HG03469 (cell line): ENCODE measurements around the gene BPHL.
"Not testable (repeated sequence)": the region's sequence is repeated elsewhere in the genome, so short reads cannot be mapped to it uniquely, and the experiment has no call there.

Source experiments
- ATAC-seq: cut with Tn5 transposase; IDR thresholded peaks from one replicate; pipeline ENCODE4 v1.9.1; 2021; ENCODE audit warnings: mild to moderate bottlenecking, moderate library complexity, moderate number of reproducible peaks; ENCODE audit not compliant: unreplicated experiment

The BPHL gene

DNA sequence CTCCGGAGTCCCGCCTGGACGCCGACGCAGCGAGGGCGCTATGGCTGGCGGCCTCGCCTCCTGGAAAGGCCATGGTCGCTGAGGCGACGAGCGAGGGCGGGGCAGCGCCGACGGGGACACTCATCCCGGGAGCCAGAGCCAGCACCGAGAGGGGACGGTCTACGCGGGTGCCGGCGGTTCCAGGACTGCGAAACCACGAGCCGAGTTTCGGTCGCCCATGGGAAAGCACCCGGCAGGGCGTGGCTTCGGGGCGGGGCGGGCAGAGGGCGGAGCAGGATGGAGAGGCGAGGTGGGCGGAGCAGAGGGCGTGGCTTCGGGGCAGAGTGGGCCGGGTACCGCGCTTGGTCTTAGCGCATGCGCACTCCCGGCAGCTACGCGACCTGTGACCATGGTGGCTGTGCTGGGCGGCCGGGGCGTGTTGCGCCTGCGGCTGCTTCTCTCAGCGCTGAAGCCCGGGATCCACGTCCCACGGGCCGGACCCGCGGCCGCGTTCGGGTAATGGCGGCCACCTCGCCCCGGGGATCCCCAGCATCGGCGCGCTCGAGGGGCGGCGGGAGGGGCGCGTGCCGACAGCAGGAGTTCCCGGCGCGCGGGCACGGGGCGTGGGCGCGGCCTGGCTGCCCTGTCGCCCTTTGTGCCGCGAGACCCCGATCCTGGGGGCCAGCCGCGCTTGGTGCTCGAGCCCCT is at the start of gene BPHL:
TSS of gene BPHL (plus strand) at position 359 of the 687 bp plus-strand sequence. CDS start at position 389, 30 bp downstream.
- ATAC-seq = peak; percentile 71

DNA sequence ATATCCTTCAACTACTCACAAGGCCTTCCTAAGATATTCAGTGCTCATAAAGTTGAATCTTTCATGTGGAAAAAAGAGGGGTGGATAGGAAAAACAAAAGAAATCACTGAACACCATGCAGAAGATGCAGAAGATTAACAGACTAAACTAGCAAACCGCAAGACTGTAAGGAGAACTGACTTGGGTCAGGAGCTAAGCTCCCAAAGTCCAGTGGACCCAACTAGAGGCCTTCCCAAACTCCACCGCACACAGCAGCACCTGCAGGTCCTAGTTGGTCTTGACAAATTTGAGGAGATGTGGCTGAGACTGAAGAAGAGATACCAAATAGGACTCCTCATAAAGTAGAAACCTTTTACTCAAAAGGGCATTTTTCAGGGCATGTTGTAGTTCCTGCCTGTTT is 46.9 kb upstream of the BPHL start:
- no peak for ATAC-seq

GRCh38 chr6:3072798-3073197 is 45.7 kb upstream of the BPHL start:
- no peak for ATAC-seq

DNA sequence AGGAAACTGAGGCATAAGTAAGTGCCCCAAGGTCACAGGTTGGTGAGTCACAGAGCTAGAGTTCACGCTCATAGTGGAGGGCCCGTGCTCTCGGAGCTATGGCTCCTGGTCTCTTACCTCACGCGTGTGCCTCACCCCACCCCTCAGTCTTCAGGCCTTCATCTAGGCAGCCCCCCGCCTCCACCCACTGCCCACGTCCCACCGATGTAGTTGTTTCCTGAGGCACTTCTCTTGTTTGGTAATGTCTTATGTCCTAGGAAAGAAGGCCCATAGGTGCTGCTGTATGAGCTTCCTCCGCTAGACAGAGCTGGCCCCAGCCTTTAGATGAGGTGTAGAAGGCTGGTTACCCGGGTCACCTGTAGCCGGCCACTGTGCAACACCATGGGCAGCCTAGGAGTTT is 45.1 kb upstream of the BPHL start:
- ATAC-seq = no peak

DNA sequence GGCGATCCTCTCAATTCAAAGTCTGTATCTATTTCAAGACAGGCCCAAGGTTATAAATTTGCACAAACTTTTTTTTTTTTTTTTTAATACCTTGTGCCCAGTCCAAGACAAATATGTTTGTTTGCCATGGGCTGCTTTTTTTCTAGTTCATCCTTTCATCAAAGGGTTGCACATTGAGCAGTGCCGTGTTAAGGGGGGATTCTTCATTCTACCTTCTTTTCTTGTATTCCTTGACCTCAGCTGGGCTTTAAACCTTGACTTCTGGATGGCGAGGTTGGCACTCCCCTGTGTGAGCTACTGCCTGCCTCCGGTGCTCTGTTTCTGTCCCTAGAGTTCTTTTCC is 42.8 kb upstream of the BPHL start:
- no peak for ATAC-seq

DNA sequence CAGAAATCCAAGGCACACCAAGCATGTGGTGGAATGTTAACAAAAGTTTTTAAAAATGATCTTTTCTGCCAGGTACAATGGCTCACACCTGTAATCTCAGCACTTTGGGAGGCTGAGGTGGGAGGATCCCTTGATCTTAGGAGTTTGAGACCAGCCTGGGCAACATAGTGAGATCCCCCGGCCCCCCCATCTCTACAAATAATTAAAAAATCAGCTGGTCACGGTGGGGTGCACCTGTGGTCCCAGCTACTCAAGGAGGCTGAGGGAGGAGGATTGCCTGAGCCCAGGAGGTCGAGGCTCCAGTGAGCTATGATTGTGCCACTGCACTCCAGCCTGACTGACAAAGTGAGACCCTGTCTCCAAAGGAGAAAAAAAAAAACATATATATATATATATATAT is 42.2 kb upstream of the BPHL start:
- ATAC-seq = no peak

DNA sequence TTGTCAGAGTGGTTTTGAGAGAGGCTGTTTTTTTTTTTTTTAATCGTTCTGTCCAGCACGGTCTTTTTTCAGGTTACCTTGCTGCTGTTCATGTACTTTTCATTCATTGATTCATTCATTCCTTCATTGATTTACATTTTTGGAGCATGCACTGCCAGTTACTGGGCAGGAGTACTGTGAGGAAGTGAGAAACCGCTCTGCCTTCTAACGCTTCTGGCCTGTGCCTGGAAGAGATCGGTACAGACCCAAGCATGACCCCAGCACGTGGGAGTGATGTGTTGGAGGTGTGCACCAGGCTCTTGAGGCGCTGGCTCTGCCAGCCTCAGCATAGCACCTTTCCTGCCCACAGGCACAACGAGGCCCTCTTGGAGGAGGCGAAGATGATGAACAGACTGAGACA is 41.1 kb upstream of the BPHL start:
- no peak for ATAC-seq

DNA sequence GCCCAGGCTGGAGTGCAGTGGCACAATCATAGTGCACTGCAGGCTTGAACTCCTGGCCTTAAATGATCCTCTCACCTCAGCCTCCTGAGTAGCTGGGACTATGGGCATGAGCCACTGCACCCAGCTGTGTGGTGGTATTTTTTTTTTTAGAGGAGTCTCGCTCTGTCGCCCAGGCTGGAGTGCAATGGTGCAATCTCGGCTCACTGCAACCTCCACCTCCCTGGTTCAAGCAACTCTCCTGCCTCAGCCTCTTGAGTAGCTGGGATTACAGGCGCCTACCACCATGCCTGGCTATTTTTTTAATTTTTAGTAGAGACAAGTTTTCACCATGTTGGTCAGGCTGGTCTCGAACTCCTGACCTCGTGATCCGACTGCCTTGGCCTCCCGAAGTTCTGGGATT is 39.6 kb upstream of the BPHL start:
- ATAC-seq = not testable (repeated sequence)

- ATAC-seq = no peak
These were observed 38.8 kb upstream of the BPHL start for GRCh38 chr6:3079682-3080081.

DNA sequence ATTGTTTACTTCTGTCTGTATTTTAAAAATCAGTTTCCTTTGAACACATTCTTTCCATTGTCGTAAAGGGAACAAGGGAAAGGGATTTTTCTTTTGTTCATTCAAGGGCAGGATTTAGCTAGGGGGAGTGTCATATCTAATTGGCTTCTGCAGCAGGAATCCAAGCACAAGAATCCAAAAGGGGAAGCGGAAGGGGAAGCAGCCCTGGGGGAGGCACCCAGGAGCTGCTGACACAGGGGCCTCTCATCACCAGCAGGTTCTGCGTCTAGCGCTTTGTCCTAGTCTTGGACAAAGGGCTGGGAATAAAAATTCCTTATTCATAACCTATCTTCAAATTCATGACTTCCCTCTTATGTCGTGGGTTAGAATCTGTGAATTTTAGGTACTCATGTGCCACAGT is 36.6 kb upstream of the BPHL start:
- ATAC-seq = no peak

DNA sequence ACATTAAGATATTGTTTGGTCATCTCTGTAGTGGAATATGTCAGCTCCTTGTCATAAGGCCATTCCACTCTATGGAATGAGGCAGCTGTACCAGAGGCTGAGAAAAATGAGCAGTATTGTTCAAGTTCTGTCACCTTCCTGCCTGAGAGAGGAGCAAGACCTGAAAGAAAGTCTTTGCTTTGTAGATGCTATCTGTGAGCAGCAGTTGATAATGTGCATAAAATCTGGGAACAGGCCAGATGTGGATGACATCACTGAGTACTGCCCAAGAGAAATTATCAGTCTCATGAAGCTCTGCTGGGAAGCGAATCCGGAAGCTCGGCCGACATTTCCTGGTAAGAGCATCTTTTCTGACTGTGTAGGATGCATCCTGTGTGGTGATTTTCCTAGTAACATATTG is 33.4 kb upstream of the BPHL start:
- ATAC-seq = no peak

GRCh38 chr6:3086282-3086946 is 32.1 kb upstream of the BPHL start:
- no peak for ATAC-seq

DNA sequence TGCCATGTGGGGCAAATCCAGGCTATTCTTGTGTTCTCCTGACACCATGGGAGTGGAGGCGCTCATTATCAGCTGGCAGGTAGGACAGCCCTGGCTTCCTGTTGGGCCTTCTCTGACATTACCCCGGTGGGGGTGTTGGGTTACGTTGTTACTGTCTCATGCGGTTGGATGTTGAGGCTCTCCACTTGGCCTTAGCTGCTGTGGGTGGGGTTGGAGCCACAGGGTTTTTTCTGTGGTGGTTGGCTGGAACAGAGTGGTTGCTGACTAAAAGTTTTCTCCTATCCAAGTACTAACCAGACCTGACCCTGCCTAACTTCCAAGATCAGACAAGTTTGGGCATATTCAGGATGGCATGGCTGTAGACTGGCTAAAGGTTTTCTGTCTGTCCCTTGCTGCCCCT is 30.1 kb upstream of the BPHL start:
- no peak for ATAC-seq

- no peak for ATAC-seq
These were observed 29.5 kb upstream of the BPHL start for GRCh38 chr6:3088968-3089367.

DNA sequence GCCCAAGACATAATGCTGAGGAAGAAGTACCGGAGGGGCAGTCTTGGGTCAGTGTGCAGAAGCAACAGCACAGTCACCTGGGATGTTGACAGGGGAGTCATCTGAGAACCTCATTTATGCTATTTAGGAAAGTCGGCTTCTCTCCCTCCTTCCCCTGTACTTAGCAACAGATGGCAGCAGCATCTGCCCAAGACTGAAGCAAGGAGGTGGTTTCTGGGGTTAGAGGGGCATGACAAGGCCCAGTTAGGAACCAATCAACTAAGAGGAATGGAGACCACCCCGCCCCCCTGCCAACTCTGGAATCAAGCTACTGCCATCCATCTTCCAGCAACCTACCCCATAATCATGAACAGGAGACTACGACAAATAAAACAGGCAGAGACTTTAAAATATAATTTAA is 28.5 kb upstream of the BPHL start:
- ATAC-seq = no peak

DNA sequence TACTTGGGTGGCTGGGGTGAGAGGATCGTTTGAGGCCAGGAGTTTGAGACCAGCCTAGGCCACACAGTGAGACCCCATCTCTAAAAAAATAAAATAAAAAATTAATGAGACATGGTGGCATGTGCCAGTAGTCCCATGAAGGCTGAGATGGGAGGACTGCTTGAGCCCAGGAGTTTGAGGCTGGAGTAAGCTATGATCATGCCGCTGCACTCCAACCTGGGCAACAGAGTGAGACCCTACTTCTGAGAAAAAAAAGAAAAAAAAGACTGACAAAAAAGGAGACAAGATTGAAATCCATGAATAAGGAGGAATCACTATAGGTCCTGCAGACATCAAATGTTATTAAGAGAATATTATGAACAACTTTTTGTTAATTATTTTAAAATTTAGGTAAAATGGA is 23.7 kb upstream of the BPHL start:
- no peak for ATAC-seq

DNA sequence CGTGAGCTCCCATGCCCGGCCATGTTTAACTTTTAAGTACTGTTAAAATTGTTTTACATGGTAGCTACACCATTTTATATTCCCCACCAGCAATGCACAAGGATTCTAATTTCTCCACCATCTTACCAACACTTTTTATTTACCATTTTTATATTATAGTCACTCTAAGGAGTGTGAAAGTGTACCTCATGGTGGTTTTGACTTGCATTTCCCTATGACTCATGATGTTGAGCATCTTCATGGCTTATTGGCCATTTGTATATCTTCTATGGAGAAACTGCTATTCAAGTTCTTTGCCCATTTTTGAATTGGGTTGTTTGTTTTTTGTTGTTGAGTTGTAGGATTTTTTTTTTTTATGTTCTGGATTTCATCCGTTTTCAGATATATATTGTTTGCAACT is 15.6 kb upstream of the BPHL start:
- no peak for ATAC-seq

DNA sequence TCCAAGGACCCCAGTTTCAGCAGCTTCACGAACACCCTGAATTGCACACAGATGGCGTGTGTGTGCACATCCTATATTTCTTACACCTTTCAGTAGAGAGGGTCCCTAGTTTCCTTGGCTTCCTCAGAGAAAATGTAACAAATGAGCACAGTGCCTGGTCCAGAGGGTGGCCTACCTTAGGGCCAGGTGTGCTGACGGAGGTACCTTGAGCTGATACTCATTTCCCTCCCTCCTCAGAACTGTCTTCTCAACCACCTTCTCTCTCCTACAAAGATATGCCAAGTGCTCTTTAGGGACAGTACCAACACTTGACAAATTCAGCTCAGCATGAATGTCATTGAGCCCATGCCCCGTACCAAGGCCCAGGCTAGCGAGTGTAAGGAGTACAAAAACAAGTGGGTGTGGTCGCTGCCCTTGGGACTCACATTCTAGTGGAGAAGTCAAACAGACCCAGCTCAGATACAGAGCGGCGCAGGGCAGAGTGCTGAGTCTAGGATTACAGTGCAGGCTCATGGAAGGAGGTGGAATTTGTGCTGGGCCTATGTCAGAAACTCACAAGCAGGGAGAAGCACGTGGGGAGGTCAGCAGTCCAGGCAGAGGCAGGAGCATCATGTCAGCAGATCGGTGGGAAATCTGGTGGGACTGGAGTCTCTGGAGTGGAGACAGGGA is 9.6 kb upstream of the BPHL start:
- no peak for ATAC-seq

DNA sequence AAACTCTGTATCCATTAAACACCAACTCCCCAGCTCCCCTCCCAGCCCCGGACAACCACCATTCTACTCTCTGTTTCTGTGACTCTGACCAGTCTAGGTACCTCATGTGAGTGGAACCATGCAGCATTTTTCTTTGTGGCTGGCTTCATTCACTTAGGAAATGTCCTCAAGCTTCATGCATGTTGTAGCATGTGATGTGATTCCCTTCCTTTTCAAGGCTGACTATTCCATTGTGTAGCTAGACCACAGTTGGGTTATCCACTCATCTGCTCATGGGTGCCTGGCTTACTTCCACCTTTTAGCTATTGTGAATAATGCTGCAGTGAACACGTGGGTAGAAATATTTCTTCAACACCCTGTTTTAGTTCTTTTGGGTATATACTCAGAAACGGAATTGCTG is 8.8 kb upstream of the BPHL start:
- no peak for ATAC-seq

DNA sequence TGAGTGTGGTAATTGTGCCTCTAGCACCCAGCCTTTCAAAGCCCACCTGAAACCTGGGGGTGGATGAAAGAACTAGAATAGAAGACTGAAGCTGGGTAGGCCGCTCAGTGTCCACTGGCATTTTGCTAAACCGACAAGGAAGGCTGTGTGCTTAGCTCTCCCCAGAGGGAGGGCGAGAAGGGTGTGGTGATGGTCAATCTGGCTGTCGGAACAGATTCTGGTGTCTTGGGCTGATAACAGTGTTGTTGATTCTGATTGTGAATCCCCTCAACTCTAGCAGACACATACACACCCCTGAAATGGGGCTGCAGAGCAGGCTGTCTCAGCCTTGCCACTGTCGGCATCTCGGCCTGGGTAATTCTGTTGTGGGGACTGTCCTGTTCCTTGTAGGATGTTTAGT is 4.1 kb upstream of the BPHL start:
- ATAC-seq = no peak

DNA sequence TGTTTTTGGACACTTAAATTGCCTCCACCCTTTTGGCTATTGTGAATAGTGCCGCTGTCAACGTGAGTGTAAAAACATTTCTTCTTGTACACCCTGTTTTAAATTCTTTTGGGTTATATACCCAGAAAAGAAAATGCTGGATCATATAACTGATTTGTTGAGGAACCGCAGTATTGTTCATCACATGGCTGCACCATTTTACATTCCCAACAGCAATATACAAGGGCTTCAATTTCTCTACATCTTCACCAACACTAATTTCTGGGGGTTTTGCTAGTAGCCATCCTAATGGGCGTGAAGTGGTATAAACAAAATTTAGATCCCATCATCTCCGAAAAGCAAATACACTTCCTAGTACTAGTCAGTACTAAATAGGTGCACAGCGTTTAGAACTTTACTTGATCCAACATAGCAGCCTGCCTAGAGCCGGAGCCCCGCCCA is 579 bp upstream of the BPHL start:
- no peak for ATAC-seq

- peak; percentile 3 for ATAC-seq
These were observed 671 bp downstream of the BPHL start for GRCh38 chr6:3119040-3119723.
